HG03108 (cell line): ENCODE results near the gene SIDT1.

Source experiments
- ATAC-seq: cut with Tn5 transposase; IDR thresholded peaks from one replicate; pipeline ENCODE4 v1.9.1; 2021; ENCODE audit warnings: moderate library complexity; ENCODE audit not compliant: unreplicated experiment

The SIDT1 gene

DNA sequence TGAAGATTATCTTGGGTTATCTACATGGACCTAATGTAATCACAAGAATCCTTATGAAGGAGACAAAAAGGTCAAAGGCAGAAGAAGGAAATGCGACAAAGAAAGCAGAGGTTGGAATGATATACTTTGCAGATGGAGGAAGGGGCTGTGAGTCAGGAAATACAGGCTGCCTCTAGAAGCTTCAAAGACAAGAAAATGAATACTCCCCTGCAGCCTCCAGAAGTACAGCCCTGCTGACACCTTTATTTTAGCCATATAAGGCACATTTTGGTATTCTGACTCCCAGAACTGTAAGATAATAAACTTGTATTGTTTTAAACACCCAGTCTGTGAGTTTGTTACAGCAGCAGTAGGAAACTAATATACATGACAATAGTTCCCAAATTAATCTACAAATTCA is 58.6 kb downstream of the SIDT1 start:
- ATAC-seq, result no peak

DNA sequence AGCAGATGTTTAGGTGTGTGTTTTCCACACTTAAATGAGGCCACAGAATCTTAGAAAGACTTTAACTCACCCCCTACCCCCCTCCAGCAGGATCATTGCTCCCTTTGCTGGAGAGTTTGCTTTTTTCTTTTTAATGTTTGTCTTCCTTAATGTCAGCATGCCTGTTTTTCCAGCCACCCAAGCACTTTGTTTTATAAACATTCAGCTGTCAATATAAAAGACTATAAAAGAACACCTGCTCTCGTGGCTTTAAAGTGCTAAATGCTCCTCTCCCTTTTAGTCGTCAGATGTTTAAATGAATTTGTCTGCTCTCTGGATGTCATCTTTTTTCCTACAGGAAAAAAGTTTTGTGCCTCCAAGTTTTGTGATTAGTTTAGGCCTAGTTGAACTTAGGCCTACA is 61.7 kb downstream of the SIDT1 start:
- ATAC-seq, result no peak

DNA sequence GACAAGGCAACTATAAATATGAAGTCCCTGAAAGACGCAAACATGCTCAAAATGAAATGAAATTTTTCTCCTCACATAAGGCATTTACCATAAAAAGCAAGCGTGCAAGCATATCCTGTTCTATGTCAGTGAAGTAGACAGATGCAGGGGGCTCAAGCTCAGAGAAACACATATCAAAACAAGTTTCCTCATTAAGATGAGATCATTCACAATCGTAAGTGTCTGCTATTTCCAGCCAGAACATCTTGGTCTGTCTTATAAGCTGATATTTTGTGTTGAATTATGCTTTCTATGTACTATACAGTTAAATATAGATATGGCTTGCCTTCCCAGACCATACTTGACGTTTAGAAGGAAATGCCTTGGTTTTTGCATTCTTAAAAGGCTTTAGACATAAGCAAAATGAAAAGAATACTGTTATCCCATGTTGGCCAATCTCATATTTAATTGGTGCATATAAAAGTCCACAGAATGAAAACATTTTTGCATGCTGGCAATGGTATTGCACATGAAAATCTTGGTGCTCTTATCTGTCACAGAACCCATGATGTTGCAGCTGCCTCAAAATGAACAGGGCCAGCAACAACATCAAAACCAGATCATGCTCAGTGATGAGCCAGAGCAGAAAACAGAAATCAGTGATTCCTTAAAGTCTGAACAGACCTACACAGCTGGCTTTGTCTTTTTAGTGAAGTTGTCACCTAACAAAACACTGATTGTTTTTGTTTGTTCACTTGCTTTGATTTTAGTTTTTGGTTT is 65.4 kb downstream of the SIDT1 start:
- ATAC-seq, result no peak

DNA sequence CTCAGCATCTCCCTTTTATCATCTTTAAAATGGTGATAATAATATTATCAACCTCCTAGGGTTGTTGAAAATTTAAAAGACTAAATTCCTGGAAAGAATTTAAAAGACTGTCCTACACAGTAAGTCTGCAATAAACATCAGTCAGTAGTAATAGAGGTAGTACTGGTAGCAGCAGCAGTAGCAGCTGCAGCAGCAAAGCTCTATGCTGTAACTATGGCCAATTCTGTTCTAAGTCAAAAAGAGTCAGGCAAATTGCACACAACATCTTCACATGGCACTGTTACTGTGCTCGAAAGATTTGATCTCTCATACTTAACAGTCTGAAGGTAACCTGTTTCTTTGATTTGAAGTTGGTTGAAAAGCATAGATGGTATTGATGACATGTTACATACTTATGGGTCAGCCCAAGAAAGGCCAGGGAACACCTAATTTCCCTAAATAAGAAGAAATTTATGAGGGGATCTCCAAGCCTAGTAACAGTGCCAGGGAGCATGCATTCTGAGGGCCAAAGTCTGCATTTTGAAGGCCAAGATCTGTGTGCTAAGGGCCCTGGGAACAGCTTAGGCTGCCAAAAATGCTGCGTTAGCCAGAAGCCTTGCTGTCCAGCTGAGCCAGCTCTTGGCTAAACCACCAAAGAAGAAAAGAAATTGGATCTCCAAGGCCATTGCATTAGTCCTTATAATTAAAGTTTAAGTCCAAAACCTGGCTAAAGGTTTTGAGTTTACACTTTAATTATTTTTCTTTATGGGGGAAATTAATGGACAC is 68.2 kb downstream of the SIDT1 start:
- no peak for ATAC-seq

DNA sequence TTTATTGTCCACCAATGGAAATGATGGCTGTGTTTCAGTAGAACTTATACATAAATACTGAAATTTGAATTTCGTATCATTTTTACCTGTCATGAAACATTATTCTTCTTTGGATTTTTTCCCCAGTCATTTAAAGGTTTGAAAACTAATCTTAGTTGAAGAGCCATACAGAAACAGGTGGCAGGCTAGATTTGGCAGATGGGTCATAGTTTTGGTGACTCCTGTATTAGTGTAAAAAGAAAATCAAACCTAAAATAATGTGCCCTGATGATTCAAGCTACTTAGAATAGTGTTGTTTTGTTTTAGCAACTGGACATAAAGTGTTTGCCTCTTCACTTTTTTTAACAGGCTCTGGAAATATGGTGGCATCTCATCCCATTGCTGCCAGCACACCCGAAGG is 68.9 kb downstream of the SIDT1 start:
- ATAC-seq, result no peak

DNA sequence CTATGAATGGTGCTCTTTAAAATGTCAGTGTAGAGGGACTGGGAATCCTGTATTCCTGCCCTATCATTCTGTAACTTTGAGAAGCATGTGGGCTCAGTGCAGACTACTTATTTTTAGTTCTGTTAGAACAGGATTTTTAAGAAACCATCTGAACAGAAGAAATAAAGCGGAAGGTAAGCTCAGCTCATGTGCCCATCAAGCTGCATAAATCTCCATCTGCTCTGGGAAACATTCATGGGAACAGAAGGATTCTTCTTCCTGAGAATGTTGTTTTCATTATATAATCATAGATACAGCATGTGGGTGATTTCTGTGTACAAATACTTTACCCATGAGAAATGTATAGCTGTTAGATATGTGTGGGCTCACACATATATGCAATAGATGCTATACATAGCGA is 69.9 kb downstream of the SIDT1 start:
- ATAC-seq, result no peak

DNA sequence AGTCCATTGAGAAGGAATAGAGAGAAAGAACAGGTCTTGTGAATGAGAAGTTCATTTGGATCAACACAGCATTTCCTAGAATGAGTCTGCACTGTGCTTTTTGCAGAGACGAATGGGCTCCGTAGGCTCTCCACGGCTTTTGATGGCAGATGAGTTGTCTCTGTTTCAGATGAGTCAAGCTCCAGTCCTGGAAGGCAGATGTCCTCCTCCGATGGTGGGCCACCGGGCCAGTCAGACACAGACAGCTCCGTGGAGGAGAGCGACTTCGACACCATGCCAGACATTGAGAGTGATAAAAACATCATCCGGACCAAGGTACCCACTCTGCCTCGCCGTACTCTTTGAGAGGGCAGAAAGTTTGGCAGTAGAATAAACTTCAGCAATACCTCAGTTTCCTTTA is 70.5 kb downstream of the SIDT1 start:
- ATAC-seq, result no peak

DNA sequence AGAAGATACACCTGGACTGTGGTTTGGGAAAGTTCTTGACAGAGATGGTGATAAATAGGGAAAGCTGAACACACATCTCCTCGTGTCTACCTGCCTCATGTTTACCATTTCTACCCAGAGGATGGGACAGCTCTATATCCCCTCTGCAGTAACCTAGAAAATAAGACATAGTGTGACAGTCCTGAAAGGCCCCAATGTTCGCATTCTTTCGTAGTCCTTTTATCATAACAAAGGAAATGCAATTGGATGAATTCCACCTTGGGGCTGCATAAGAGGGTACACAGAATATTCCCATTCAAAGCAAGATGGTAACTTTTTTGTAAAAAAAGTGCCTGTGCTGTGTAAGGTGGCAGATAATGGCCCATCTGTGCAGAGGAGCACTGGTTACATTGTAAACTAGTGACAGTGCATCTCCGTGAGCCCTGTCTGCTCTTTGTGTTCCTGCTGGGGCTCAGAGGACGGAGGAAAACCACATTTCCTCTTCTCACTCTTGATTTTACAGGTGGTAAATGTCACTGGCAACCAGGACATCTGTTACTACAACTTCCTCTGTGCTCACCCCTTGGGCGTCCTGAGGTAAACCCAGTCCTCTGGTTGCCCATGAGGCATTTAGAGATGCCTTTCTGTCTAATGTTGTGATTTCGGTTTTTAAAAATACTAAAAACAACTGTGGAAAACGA is 74.3 kb downstream of the SIDT1 start:
- ATAC-seq, result peak; percentile 98

DNA sequence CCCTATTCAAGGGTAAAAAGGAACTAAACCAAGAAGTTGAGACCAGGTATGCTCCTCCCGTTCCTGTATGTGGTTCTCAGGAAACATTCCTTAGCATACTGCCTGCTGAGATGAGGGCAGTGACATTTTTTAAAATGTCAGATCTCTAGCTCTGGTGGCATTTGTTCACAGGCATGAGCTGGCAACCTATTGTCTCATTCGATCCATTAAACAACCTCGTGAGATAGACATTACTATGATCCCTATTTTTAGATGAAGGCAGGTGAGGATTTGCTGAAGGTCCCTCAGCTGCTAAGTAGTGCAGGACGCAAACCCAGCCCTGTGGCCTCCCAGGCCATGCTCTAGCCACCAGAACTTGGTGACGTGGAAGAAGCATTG is 74.9 kb downstream of the SIDT1 start:
- ATAC-seq, result peak; percentile 6

DNA sequence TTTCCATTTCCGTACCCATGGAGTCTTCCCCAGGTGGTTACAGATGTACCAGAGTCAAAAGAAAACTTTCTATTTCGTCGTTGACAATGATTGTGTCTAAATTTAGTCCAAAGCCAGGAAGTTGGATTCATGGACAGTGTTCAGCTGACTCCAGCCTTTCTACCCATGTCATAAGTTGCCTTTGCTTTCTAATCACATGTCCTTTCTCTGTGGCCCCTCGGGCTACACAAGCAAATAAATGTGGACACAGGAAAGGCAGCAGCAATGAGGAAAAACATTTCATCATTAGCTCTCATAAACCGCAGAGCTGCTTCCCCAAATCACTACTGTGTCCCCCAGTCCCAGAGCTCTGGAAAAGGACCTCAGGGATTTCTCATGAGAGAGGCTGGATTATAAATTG is 82.0 kb downstream of the SIDT1 start:
- ATAC-seq, result no peak

DNA sequence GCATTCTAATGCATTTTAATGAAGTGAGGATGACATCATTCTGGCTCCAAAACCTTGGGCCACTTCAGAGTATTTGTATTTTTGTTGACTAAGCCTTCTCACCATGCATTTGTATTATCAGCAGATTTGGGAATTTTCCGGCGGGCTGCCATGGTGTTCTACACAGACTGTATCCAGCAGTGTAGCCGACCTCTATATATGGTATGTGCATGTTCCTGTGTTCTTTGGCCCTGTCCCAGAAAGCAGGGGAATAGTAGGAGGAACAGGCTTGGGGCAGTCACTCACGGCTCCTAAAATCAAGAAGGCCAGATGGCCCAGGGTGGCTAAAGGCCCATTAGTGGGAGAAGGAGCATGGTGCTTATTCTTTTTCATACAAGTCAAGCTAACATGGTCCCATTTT is 83.6 kb downstream of the SIDT1 start:
- no peak for ATAC-seq

DNA sequence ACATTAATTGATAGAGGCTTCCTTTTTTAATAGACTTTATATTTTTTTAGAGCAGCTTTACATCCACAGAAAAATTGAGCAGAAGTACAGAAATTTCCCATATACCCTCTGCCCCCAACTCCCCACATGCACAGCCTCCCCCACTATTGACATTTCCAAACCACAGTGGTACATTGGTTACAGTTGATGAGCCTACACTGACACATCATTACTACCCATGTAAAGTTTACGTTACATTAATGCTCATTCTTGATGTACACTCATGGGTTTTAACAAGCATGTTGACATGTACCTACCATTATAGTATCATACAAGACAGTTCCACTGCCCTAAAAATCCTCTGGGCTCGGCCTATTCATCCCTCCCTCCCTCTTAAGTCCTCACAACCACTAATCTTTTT is 85.4 kb downstream of the SIDT1 start:
- ATAC-seq, result no peak

DNA sequence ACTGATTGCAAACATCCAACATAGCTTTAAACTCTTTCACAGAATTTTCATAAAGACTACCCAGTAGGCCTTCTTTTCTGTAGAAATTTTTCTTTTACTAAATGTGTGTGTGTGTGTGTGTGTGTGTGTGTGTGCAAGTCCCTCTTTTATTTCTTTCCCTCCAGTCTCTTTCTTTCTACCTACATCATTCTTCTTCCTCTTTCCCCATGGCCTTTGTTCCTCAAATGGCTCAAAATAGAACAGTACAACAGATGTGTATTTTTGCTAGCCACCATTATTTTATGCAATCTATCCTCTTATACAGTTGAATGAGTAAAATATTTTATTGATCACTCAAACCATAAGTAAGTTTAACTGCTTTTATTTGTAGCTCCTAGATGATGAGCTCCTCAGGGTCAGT is 87.7 kb downstream of the SIDT1 start:
- no peak for ATAC-seq

DNA sequence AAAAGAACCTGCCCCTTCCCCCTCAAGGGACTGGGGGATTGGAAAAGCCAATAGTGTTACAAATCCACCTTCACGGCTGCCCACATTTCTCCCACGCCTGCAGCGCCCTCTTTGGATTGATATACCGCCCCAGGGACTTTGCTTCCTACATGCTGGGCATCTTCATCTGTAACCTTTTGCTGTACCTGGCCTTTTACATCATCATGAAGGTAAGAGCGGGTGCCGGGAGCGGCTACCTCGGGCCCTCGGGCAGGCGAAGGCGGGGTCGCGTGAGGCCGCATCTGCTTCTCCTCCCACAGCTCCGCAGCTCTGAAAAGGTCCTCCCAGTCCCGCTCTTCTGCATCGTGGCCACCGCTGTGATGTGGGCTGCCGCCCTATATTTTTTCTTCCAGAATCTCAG is 91.0 kb downstream of the SIDT1 start:
- ATAC-seq, result no peak

DNA sequence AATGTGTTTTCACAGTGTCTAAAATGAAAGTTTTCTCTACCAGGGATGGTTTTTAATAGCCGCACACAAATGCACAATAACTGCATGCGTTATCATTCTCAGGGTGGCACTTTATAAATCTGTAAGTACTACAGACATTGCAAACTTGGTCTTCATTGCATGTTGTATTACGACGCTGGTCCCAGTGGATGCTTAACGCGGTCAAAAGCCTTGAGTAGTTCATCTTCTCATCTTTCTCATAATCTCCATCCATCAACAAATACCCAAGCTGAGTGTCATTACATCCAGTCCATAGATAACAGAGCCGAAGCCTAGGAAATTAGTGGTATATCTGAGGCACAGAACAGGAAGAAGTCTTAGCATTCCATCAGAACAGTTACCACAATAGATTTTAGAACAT is 91.5 kb downstream of the SIDT1 start:
- no peak for ATAC-seq

DNA sequence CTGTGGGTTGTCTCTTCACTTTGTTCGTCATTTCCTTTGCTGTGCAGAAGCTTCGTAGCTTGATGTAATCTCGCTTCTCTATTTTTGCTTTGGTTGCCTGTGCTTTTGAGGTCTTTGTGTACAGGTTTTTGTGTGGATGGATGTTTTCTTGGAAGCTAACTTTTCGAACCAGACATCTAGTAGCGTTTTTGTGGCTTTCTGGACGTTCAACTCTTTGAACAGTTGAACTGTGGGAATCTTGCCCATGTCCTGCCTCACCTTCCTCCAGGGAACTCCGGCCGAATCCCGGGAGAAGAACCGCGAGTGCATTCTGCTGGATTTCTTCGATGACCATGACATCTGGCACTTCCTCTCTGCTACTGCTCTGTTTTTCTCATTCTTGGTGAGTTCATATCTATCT is 93.5 kb downstream of the SIDT1 start:
- no peak for ATAC-seq

DNA sequence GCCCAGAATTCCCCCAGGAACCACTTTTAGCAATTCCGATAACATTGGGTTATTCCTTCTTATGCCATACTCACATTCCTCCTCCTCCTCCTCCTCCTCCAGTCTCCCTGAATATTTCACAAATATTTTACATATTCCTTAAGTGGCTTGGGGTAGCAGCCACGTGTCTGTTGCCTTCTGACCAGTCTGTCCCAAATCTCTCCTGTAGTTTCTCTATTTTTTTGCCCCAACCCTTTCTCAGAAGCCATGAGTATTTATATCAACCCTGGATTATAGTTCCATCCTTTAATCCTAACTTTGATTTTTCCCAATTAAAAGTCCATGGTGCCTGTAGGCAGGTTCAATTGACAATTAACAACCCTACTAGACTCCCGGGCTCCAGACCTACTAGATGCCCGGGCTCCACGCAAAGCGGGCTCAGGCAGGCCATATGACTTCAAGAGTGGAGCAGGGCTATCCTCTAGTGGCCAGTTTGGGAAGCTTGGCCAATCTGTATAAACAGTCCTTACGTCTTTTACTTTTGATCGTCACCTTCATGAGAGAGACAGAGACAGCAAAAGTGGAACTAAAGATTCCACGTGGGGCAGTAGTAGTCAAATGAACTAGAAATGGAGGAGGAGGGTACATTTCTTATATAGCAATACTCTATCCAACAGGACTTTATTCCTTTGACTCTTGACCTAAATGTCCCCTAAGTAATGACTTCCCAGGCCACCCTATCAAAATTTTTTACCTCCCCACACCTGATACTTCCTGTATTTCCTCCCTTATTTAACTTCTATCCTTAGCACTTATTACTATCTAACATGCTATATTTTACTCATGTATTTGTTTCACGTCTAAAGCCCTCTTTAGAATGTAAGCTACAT is 94.4 kb downstream of the SIDT1 start:
- ATAC-seq, result no peak

DNA sequence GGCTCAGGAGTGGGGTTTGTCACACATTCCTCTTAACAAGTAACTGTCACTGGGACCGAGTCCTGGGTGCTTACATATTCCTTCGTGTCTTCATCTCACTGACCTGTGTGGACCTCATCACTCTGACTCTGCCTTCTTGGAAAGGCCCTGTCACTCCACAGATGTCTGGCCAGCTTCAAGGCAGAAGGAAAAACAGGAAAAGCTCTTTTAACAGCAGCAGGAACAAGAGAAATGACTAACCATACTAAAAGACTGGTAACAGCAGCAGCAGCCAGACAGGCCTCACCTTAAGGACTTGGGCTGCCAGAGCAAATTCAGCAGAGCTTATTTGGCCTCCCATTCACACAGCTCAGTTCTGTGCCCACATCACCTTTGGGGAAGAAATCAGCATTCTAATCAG is 96.0 kb downstream of the SIDT1 start:
- ATAC-seq, result no peak

DNA sequence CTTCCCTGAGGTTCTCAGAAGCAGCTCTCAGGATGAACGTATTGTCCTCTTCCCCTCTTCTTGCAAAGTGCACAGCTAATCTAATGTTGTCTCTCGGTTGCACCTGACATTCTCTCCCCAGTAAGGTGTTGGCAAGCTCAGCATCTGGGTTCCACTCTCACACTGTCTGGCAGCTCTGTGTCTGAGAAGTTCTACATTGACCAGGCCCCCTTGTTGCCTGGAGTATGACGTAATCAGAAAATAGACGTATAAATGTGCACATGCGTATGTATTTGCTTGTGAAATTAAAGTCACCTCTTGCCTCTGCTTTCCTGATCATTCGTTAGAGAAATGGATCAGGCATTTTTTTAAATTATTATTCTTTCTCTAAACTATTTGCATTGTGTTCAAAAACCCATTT is 96.4 kb downstream of the SIDT1 start:
- ATAC-seq, result no peak

DNA sequence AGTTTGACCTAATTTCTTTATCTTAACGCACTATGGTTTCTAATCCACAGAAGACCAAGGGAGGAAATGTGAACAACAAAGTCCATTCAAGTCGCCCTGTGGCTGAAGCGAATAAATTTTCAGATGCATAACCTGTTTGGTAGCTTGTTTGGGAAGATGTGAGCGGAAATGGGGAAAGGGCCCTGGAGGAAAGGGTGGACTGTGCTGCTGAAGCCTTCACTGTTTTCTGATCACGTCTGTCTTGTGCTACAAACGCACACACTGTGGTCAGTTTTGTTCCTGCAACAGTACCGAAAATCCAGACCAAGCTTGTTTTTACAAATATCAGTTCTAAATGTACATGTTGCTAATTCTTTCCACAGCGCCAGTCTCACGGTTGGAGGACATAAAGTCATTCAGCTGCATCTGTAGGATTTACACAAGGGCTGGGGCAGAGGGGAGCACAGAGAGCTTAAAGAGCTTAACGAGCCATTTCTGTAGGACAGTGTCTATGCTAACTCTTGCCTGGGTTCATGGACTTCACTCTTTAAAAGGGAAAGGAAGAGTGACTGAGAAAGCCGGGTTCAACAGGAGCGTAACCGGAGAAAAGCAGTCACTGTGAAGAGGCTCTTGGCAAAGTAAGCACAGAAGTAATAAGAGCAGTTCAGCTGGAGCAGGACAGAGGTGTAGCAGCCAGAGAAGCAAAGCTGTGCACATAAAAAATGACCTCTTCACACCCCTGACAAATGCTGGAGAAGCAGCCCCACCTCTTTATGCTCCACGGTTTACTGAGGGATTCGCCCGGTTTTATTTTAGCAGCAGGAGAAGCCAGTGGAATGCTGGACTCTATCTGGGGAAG is 97.4 kb downstream of the SIDT1 start:
- ATAC-seq, result no peak
